KOPT-K1 (cell line): ENCODE results near the gene XYLB.
A peak's percentile ranks its signal among the peaks of the same experiment; 100 is the strongest.
"Not testable (repeated sequence)": the region's sequence is repeated elsewhere in the genome, so short reads cannot be mapped to it uniquely, and the experiment has no call there.

Source experiments
- H3K27ac ChIP-seq: fragments of 200-600 bp; sonication (generic); 2 replicates; pipeline ENCODE4 v1.5.1; 2016; ENCODE audit warnings: antibody characterized with exemption, mild to moderate bottlenecking, low read depth, low read length; ENCODE audit not compliant: poor library complexity, severe bottlenecking
- H3K36me3 ChIP-seq: fragments of 200-600 bp; sonication (generic); 2 replicates; pipeline ENCODE4 v1.5.1; 2017; ENCODE audit warnings: antibody characterized with exemption, mild to moderate bottlenecking, low read length, moderate library complexity; ENCODE audit not compliant: insufficient read depth
- H3K9me3 ChIP-seq: fragments of 200-600 bp; sonication (generic); 2 replicates; pipeline ENCODE4 v1.5.1; 2017; ENCODE audit warnings: antibody characterized with exemption, low read length, mild to moderate bottlenecking; ENCODE audit not compliant: insufficient read depth, poor library complexity, severe bottlenecking

XYLB gene

GRCh38 chr3:38438436-38439069 is 92.0 kb downstream of the XYLB start:
- peaks cover 62% of the 10 kb centered on the region for H3K9me3 ChIP-seq
- H3K27ac ChIP-seq = not testable (repeated sequence)

GRCh38 chr3:38443205-38443604 is 96.6 kb downstream of the XYLB start:
- H3K27ac ChIP-seq, H3K36me3 ChIP-seq: not testable (repeated sequence)
- H3K9me3 ChIP-seq = peaks cover 16% of the 10 kb centered on the region

More at GRCh38 chr3:38438436-38439069, 92.0 kb downstream of the XYLB start:
- not testable (repeated sequence) for H3K36me3 ChIP-seq

GRCh38 chr3:38446085-38446686 is 99.6 kb downstream of the XYLB start:
- Histone ChIP-seq H3K36me3 (no peaks in the 10 kb centered on the region), H3K27ac (no peak overlapping the region), H3K9me3 (peaks cover 8% of the 10 kb centered on the region)

- no peaks in the 10 kb centered on the region for H3K36me3 ChIP-seq
- H3K27ac ChIP-seq = no peak overlapping the region
- peaks cover 10% of the 10 kb centered on the region for H3K9me3 ChIP-seq
Observed at GRCh38 chr3:38446812-38447211, 100.2 kb downstream of the XYLB start.

GRCh38 chr3:38450853-38451252 is 104.3 kb downstream of the XYLB start:
- Histone ChIP-seq H3K27ac (no peak overlapping the region), H3K36me3 (no peaks in the 10 kb centered on the region)

GRCh38 chr3:38453075-38453912 is 106.7 kb downstream of the XYLB start, which contains the start of gene ACVR2B:
Gene ACVR2B (plus strand): TSS chr3:38453890. CDS start chr3:38454323, 433 bp downstream.
- Histone ChIP-seq H3K36me3 (no peaks in the 10 kb centered on the region), H3K27ac (peak within 1 kb of the TSS; percentile 84)

More at GRCh38 chr3:38450853-38451252, 104.3 kb downstream of the XYLB start:
- peaks cover 10% of the 10 kb centered on the region for H3K9me3 ChIP-seq

GRCh38 chr3:38453913-38454177 is 107.3 kb downstream of the XYLB start:
- Histone ChIP-seq H3K36me3 (no peaks in the 10 kb centered on the region), H3K9me3 (peaks cover 10% of the 10 kb centered on the region), H3K27ac (peak overlapping the region; percentile 84)

More at GRCh38 chr3:38453075-38453912, 106.7 kb downstream of the XYLB start, which contains the start of gene ACVR2B:
- H3K9me3 ChIP-seq = peaks cover 10% of the 10 kb centered on the region

- H3K36me3 ChIP-seq = no peaks in the 10 kb centered on the region
- H3K27ac ChIP-seq = peak overlapping the region; percentile 84
- peaks cover 10% of the 10 kb centered on the region for H3K9me3 ChIP-seq
Observed at GRCh38 chr3:38454178-38454883, 107.7 kb downstream of the XYLB start.

GRCh38 chr3:38454884-38455638 is 108.5 kb downstream of the XYLB start:
- peaks cover 10% of the 10 kb centered on the region for H3K9me3 ChIP-seq
- peak overlapping the region; percentile 84 for H3K27ac ChIP-seq

GRCh38 chr3:38455639-38456430 is 109.2 kb downstream of the XYLB start:
- Histone ChIP-seq H3K9me3 (peaks cover 5% of the 10 kb centered on the region), H3K27ac (peak overlapping the region; percentile 84)

More at GRCh38 chr3:38454884-38455638, 108.5 kb downstream of the XYLB start:
- no peaks in the 10 kb centered on the region for H3K36me3 ChIP-seq

GRCh38 chr3:38457111-38458003 is 110.8 kb downstream of the XYLB start:
- no peaks in the 10 kb centered on the region for H3K36me3 ChIP-seq
- no peaks in the 10 kb centered on the region for H3K9me3 ChIP-seq
- no peak overlapping the region for H3K27ac ChIP-seq

More at GRCh38 chr3:38455639-38456430, 109.2 kb downstream of the XYLB start:
- no peaks in the 10 kb centered on the region for H3K36me3 ChIP-seq

- no peaks in the 10 kb centered on the region for H3K36me3 ChIP-seq
- no peak overlapping the region for H3K27ac ChIP-seq
- H3K9me3 ChIP-seq = peaks cover 11% of the 10 kb centered on the region
Observed at GRCh38 chr3:38458796-38459498, 112.4 kb downstream of the XYLB start.
